T-helper 2 cell treated with Interferon-gamma antibody and Interleukin-4, amounts not matched to agents 100 ng/mL and 5 ng/mL, for 36 hours (primary cell): ENCODE measurements around the gene FOXC2. TPM values are rescaled to one million over a fixed set of nuclear protein-coding genes. Genes with fewer than 3 reads are reported as not detected.

Source experiments
- intact Hi-C: fragments of 100-400 bp; cut with micrococcal nuclease; formaldehyde crosslinking; loops from one replicate; pipeline ENCODE4 v1.15.1; 2023
- total RNA-seq: library from RNA; stranded (reverse); gene quantifications from 2 replicates; pipeline ENCODE4 v1.2.3, GENCODE V29; 2022

Gene FOXC2
- total RNA-seq, 1 donor from 2014 or later = not detected

- intact Hi-C loops = no loop called here
These were observed 34.2 kb upstream of the FOXC2 start for GRCh38 chr16:86532526-86532815.

DNA sequence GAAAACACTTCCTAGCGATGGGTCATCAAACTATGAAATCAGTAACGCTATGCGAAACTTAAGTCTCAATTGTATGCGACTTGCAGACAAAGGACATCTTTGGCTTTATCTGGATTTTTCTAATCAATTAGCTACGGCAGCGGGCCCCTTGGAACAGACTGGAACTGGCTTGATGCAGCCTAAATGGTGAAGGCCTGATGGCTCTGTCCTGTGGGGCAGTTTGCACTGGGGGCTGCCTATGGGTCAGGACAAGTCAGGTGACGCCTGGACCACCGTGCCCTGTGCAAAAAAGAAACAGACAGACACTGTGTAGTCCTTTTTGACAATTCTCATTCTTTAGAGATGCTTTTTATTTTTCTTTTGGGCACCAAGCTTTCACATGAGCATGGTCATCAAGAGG lies 33.6 kb upstream of the FOXC2 start:
- intact Hi-C loops = no loop called here

DNA sequence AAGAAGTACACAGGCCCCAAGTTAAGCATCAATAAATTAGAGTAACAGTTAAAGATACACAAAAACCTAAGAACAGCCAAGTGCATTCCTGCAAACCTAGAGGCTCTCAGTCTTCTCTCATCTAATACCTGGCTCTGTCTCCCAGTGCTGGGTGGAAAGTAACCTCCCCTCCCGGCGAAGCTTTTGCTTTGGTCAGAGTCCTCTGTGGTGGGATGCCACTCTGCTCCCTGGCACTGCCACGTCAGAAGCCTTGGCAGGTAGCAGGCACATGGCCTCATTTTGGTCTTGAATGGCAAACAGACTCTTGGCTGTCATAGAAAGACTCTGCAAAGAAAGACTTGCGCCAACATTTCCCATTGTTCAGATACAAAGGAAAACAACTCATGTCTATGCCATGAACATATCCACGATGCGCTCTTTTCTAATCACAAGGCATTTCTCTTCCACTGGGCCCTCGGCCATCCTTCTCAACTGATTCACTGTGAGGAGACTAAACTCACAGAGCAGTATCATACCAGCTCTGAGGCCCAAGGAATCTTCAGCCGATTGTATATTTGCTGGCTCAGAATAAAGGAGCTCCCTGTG lies 32.8 kb upstream of the FOXC2 start:
- intact Hi-C loops = no loop called here

DNA sequence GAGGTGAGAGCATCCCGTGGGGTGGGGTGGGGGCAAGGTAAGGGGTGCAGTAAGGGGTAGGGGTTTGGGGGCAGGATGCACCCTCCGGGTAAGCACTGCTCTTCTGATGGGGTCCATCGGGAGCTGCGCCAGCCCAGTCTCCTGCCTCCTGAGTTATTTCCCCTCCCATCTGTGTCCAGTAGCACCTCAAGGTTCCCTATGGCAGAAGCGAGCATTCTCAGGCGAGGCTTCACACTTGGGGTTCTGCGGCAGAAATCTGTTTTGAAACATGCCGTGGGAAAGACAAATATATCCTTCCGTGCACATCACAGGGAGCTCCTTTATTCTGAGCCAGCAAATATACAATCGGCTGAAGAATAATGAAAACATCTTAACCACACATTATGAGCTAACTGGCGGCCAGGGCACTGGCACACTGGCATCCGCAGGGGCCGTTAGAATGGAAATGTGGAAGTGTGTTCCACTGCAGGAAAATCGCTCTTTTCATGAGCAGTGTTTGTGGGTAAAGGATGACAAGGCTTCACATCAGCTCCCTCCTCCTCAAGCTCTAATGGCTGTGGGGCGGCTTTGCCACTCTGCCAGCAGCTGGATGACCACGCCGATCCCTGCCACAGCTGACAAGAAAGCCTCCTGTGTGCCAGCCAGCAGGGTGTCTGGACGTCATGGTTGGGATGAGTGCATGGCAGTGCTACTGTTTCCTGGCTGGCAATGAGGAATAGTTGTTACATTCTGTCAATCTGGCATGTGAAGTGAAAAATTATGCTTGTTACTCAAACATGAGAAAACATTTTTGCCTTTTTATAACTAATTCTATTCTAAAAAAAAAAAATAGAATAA lies 31.6 kb upstream of the FOXC2 start:
- intact Hi-C loops = no loop called here

DNA sequence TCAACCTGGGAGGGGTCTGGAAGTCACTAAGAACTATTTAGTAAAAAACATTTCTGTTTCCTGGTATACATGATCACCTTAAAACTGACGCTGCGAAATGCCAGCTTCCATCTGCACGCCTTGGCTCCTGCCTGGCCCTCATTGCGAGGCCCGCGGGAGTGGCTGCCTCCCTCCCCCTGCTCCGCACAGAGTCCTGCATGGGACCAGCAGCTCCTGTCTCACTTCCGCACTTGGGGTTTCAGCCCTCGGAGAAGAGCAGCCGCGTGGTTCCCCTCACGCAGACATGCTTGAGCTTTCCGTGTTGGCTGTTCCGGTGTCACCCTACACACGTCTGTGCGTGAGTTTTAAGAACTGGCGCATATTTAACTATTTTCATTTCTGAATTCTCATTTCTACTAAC lies 30.0 kb upstream of the FOXC2 start:
- intact Hi-C loops = no loop called here

DNA sequence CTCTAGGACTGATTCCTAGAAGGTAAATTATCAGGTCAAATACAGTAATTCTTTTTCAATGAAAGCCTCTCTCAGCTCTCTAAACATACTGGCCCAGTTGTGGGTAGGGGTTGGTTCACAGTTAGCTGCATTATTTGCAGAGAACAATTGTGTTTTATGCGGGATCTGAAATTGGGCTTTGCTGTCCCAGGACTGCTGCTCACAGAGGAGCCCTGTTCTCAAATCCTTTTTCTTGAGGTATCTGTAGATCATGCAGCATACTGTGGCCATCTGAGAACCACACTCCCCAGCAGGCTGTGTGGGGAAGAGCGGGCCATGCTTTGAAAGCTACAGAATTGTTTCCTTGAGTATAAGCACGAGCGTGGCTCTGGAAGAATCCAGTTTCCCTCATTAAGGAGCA lies 29.1 kb upstream of the FOXC2 start:
- intact Hi-C loops = no loop called here

DNA sequence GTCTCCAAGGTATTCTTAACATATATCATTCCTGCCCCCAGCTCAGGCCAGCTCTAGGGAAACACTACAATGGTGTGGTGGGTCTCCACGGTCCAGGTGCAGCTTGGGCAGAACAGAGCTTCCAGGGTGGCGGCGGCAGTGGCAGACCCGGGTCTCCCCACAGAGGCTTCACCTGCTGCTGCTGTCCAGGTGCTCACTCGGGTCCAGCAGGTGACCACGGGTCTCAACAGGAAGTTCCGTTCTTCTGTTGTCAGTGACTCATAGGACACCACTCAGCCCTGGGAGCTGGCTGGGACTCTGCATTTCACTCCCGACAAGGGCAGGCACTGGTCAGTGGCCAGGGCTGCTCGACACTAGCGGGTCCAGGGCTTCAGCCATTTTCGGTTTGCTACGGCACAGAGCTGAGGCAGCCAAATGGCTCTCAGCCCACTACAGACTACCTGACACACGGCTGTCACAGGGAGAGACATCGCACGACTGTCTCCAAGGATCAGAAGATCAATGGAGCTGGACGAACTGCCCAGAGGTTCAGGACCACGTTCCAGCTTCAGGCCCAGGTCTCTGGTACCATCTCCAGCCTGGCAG lies 28.3 kb upstream of the FOXC2 start:
- intact Hi-C loops = no loop called here

DNA sequence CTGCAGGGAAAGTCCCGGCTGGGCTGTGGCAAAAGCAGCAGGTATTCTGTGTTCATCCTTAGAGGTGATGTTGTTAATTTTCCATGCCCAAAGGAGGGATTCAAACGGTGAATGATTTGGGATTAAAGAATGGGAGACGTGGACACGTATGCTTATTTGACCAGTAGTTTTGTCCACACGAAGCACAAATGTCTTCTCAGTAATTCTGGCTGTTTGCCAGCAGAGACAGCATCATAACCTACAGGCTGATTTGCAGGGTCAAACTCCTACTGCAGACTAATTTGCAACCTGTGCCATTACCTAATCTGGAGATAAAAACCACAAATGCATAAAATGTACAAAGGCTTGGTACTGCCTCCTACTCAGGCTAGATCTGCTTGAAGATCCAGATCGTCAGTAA lies 25.7 kb upstream of the FOXC2 start:
- intact Hi-C loops = no loop called here

GRCh38 chr16:86541560-86541959 lies 25.1 kb upstream of the FOXC2 start:
- intact Hi-C loops = no loop called here

GRCh38 chr16:86542756-86543750 lies 23.6 kb upstream of the FOXC2 start:
- intact Hi-C loops = no loop called here

- intact Hi-C loops = no loop called here
These were observed 21.1 kb upstream of the FOXC2 start for GRCh38 chr16:86545481-86545880.

DNA sequence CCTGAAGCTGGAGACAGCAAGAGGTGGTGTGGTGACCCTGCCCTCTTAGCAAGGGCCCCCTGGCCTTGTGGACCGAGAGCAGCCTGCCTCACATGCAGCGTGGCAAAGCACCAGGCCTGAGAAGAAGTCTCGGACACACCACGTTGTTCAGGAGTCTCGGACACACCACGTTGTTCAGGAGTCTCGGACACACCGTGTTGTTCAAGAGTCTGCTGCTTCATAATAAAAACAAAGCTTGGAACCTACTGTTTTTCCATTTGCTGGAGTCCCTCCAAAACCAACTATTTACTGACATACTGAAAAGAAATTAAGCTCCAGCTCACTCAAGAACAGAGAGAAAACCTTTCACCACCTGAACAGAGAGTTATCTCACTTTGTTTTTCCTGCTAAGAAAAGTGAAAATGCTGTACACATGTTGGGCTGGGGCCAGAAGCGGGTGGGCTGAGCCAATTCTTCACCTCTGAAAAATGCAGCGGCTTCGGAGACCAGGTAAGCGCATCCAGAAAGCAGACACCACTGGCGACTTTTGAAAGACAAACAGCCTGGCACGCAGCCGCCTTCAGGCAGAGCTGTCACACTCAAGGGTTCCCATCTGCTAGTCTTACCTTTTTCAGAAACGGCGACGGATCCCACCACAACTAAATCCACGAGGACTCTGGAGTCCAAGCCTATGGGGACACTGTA lies 20.5 kb upstream of the FOXC2 start:
- intact Hi-C loops = no loop called here

DNA sequence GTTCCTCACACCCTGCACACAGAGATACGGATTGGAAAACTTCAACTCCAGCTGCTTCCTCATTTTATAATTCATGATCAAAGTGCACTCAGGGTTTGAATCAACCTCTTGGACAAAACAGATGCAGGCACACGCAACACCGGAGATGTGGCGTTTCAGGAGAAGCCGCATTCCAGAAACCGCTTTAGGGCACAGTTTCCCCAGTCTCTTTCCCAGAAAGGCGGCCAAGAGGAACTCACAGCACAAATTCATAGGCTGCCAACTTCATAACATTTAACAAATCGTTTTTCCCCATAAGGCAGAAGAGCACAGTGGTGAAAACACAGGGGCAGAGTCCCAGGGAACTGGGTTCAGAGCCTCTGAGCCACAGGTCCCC lies 20.0 kb upstream of the FOXC2 start:
- intact Hi-C loops = no loop called here

DNA sequence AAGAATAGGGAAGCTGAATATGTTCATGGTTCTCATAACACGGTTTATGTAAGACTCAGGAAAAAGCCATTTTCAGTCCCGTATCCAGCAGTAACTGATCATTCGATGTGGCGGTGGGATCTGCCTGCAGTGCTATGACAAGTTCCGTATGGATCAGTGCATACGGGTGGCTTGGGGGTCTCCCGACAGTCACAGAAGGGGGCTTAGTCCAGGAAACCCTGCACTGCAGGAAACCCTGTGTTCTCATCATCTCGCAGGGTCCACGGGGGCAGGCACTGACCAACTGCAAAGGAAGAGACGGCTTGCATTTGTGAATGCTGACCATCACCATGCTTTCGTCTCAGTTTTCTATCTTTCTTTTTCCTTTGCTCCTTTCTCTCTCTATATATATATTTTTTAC lies 19.3 kb upstream of the FOXC2 start:
- intact Hi-C loops = no loop called here

- intact Hi-C loops = no loop called here
These were observed 17.3 kb upstream of the FOXC2 start for GRCh38 chr16:86549076-86549892.

DNA sequence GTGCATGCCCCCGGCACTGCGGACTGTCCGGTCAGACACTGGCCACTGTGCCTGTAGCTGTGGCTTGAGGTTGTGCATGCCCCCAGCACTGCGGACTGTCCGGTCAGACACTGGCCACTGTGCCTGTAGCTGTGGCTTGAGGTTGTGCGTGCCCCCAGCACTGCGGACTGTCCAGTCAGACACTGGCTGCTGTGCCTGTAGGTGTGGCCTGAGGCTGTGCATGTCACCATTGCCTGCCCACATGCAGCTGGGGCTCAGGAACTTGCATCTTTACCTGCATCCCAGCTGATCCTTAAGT lies 16.8 kb upstream of the FOXC2 start:
- intact Hi-C loops = loop anchor here (10.0 kb wide), 2 partner anchors 755 to 835 kb away; partner anchors contain the start of genes COX4I1, EMC8 and FBXO31

DNA sequence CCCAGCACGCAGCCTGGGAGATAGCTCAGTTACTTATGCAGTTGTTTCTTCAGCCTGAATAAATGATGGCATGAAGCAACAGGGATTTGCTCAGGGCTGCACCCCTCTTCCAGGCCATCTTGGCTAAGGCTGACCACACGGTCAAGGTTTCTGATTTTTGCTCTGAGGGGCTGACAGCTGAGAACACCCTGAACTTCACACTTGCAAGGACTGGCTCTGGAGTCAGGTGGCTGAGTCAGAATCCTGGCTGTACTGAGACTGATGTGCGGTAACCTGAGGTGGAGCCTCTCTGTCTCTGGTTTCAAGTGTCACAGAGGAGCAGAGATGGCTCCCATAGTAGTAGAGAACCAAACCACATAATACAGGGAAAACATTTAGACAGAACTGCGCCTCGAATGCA lies 16.3 kb upstream of the FOXC2 start:
- intact Hi-C loops = loop anchor here (10.0 kb wide), 2 partner anchors 755 to 835 kb away; partner anchors contain the start of genes COX4I1, EMC8 and FBXO31

DNA sequence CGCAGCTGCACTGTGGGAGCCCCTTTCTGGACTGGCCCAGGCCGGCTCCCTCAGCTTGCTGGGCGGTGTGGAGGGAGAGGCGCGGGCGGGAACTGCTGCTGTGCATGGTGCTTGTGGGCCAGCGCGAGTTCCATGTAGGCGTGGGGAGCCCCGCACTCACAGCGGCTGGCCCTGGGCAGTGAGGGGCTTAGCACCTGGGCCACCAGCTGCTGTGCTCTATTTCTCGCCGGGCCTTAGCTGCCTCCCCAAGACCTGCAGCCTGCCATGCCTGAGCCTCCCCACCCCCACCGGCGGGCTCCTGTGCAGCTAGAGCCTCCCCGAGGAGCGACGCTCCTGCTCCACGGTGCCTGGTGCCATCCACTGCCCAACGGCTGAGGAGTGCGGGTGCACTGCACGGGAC lies 13.3 kb upstream of the FOXC2 start:
- intact Hi-C loops = loop anchor here (10.0 kb wide), 2 partner anchors 759 to 831 kb away; partner anchors contain the start of genes COX4I1, EMC8 and FBXO31

GRCh38 chr16:86554599-86554916 lies 12.1 kb upstream of the FOXC2 start:
- intact Hi-C loops = loop anchor here (2.0 to 10.0 kb wide), 3 partner anchors 760 to 830 kb away; partner anchors contain the start of genes C16orf95, COX4I1, EMC8 and FBXO31
